HG03066 (cell line): ENCODE data around the gene SND1.

Experiments
- ATAC-seq: cut with Tn5 transposase; IDR thresholded peaks from one replicate; pipeline ENCODE4 v1.9.1; 2021; ENCODE audit warnings: low read depth; ENCODE audit not compliant: unreplicated experiment

Gene SND1

DNA sequence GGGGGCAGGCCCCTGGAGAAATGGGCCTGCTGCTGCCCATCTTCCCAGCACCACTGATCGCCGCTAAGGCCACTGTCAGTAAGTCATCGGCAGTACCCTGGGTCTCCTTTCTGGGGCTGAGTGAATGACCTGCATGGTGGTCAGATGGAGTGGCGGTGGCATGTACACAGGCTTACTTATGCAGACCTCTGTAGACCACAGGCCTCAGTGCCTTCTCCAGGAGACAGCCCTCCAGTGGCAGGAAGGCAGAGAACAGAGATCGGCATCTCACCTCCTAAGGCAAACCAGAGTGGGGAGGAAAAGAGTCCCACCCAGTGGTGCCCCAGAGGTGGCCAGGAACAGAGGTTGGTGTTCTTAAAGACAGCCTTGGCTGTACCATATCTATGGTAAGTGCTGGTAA is 402.0 kb downstream of the SND1 start:
- ATAC-seq = no peak

- ATAC-seq = no peak
These were observed 402.5 kb downstream of the SND1 start for GRCh38 chr7:128054511-128054910.

DNA sequence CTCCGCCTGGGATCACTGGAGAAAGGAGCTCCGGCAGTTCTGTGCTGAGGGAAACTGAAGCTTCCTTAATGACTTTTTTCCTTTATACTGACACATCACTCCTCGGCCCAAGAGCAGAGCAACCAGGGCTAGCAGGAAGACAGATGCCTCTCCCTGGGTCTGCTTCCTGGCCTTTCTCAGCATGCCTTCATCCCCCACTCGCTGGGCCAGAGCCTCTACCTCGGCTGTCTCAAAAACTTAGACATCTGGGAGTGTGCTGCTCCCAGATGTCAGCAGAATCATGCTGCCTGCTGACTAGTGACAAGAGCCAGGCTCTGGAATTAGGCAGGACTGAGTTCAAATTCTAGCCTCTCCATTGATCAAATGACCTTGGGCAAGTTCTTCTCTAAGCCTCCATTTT is 403.6 kb downstream of the SND1 start:
- no peak for ATAC-seq

- no peak for ATAC-seq
These were observed 404.9 kb downstream of the SND1 start for GRCh38 chr7:128056901-128057300.

DNA sequence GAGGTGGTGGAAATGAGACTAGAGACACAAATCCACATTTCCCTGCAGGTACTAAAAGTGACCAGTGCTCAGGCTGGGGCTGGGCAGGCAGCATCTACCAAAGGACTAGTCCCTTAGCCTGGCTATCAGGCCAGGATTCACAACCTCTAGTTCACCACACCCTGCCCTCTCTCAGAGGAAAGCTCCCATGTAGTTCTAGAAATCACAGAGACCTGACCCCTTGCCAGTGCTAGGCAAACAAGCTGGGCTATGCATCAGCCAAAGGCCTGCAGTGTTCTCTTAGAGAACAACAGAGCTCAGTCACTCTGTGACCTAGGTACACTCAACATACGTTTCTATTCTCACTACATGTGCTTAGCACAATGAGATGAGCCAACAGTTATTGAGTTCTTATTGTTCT is 405.9 kb downstream of the SND1 start:
- no peak for ATAC-seq

GRCh38 chr7:128059143-128059988 is 407.4 kb downstream of the SND1 start:
- ATAC-seq = no peak

DNA sequence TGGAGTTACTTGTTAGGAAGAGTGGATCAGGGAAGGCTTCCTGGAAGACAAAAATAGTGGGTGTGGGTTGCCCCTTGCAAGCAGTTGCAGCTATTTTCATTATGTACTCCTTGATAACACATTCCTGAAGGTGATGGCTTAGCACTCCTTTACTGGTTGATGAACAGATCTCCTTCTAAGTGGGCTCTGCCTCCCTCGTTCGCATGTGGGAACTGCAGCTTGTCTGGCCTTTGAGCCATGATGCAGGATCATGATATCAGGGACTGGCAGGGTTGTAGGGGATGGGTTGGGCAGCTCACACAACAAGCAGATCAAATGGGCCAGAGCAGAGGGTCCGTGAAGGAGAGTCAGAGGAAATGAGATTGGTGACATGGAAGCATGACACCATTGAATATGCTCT is 408.0 kb downstream of the SND1 start:
- no peak for ATAC-seq

DNA sequence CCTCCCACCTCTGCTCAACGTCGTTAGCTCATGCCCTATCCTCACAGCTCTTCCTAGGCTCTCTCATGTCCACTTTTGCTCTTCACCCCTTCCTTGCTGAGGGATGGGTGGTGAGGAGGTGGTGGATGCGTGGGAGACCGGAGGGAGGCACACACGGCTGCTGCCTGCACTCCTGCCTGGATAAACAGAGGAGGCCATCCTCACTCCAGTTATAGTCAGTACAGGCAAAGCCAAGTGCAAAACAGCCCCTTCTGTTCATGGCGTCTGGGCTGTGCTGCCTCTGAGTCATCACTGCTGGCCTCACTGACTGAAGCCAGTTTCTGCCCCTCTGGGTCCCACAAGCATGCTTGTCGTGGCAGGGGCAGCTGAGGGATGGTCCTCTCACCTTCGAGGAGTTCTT is 411.1 kb downstream of the SND1 start:
- no peak for ATAC-seq

DNA sequence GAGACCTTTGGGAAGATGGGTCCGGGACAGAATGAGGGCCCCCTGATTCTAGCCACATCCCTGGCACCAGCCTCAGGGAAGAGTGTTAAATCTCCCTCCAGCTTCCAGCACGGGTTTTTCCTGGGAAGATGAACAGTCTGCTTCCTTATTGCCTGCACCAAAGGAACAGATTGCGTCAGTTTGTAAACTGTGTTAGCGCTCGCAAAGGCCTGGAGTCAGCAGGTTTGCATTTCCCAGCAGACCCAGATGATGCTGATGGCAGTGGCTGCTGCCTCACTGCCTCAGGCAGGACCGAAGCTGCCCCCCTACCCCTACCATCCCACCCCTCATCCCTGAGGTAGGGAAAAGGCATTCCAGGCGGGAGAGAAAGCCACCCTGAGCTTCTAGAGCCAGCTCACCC is 413.9 kb downstream of the SND1 start:
- no peak for ATAC-seq

DNA sequence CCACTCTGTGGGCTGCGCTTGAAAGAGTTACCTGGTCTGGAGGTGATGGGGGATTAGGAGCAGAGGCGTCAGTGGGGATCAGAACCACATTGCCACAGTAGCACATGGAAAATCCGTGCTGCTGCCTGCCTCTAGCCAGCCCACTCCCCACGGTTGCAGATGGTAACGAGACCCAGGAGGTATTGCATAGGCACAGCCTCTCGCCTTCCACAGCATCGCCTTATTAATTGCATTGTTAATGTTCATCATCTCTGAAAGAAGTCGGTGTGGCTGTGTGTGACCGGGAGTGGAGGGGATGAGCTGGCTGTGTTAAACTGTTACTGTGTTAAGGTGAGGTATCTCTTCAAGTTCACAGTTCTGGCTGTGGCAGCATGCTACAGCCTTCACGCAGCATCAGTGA is 414.4 kb downstream of the SND1 start:
- ATAC-seq = no peak

DNA sequence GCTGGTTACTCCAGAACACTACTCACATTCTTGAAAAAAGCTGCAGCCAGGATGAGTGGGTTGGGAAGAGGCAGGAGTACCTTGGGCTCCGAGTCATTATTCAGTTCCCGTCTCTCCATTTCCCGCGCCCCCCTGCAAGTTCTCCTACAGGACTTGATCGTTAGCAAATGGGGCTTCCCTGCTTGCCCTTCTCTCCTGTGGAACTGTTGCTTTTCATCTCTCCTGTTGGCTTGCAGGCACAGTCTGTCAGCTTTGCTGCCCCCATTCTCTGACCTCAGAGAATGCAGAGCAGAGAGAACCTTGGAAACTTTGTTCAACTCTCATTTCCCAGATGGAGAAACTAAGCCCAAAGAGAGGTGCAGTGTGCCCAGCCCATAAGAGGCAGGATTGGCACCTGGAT is 414.9 kb downstream of the SND1 start:
- ATAC-seq = no peak

DNA sequence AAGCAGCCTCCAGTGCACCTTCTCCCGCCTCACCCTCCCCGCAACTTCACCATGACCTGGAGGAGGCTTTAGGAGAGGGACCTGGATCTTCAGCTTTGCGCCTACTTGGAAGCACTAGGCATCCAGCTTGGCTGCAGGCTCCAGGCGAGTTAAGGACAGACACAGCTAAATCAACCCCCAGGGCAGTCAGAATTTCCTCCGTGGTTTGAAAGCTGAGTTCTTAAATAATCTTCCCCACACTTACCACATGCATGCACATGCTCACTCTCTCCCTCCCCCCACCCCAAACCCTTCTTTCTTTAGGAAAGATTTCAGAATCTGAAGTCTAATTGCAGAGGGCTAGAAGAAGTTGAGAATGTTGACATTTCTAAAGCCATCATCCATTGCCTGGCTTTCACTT is 416.0 kb downstream of the SND1 start:
- no peak for ATAC-seq

DNA sequence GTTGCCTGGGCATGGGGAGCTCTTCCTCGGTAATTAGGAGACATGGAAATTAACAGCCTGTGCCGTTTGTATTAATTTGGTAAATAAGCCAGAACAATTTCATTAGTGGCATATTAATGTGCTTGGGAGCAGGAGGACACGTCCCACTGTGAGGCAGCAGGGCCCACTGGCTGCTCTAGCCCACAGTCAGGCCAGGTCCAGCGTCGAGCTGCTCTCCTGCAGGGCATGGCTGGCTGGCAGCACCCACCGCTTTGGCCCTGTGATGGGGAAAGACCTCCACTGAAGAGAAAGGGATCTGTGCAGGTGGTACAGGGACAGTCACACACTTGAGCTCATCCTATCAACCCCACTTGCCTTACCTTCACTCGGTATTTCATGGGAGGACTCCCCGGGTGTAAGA is 416.8 kb downstream of the SND1 start:
- ATAC-seq = no peak

GRCh38 chr7:128069373-128070364 is 417.7 kb downstream of the SND1 start:
- no peak for ATAC-seq

DNA sequence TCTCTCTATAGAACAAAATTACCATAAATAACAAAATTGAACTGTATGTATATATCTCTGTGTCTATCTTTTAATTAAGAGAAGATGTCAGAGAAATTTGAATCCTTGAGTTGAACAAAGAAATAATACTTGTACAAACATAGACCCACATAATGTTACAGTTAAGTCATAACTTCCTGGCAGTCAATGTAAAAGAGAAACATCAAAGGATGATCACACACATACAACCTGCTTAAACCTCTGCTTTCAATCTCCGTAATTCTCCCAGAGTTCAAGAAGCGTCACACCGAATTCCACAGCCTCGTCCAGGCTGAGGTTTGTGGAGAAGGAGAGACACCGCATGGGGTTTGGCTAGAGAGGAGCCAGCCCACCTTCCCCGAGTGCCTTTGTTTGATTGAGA is 419.4 kb downstream of the SND1 start:
- ATAC-seq = no peak

- ATAC-seq = no peak
These were observed 419.8 kb downstream of the SND1 start for GRCh38 chr7:128071801-128072200.

DNA sequence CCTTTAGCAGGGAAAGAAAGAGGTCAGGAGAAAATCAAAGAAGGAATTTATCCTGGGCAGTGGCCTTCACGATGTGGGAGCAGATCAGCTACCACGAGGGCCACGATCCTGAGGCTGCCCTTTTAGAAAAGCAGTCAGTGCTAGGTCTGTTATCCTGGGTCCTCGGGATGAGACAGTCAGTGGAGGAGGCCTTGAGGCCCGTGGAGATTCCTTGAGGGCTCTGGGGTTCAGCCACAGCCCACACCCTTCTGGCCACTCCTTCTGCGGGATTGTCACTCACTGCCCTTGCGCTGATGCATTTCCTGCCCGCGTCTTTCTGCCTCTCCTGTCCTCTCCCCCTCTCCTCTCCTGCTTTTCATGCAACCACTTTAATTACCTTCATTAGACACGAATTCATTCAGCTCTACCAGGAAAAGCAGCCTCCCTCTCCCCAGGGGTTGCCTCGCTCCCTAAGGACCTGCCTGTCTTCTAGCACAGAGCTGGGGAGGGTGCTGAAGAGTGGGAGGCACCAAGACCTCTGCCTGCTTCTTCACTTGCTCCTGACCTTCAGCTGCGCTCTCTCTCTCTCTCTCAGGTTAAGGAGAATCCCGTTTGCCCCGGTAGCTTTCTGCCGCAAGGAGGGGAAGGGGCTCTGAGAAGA is 421.8 kb downstream of the SND1 start:
- no peak for ATAC-seq

DNA sequence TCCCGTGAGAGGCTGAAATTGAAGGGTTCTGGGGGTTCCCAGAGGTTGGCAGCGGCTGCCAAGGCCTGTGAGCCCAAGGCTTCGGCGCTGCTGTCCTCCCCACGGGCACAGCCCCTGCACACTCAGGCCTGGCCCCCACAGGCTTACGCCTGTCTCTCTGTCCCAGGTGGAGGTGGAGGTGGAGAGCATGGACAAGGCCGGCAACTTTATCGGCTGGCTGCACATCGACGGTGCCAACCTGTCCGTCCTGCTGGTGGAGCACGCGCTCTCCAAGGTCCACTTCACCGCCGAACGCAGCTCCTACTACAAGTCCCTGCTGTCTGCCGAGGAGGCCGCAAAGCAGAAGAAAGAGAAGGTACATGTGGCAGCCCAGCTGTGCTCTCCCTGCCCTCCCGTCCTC is 422.3 kb downstream of the SND1 start:
- no peak for ATAC-seq

GRCh38 chr7:128074736-128075135 is 422.7 kb downstream of the SND1 start:
- ATAC-seq = no peak

DNA sequence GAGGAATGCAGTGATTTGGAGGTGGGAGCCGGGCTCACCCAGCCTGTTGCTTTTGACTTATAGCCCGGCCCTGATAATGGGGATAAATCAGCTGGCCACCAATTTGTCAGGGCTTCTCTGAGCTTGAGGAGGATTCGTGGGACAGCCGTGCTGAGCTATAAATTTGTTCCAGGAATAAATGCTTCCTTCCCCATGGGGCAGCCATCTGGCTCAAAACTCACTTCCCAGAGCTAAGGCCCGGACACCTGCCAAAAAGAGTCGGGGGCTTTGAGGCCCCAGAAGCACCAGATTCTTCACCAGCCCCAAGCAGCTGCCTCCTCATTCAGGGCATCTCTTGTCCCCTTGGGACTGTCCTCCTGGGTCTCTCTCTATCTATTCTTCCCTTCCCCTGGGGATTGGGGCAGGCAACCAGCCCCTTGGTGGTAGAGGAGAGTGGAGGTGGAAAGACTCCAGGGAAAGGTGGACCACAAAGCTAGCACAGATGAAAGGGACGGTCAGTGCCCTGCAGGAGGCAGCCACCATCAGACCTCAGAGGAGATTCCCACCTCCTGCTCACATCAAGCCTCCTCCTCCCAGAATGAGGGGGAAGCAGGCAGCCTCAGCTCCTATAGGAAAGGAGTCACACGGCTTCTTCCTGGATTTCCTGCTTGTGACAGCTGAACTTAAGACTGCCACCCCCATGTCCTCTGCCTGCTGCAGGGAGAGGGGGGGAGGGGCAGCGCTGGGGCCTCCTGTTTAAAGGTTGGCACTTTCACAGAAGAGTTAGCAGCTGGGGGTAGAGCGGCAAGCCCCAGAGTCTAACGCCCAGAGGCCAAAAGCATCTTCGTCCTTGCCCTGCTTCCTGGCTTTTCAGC is 423.5 kb downstream of the SND1 start:
- ATAC-seq = no peak
